GM12874 (cell line): ENCODE data around the gene USP17L24.
"Not testable (repeated sequence)": the region's sequence is repeated elsewhere in the genome, so short reads cannot be mapped to it uniquely, and the experiment has no call there.

ENCODE experiments used
- CTCF ChIP-seq: IDR thresholded peaks from 2 replicates; pipeline ENCODE4 v1.5.1; 2011; ENCODE audit warnings: low read depth, mild to moderate bottlenecking, control low read depth, low read length, moderate library complexity; ENCODE audit not compliant: insufficient read depth

USP17L24 gene

GRCh38 chr4:9362829-9363228 is 37.9 kb downstream of the USP17L24 start, which contains the start of gene USP17L30:
Gene USP17L30 (plus strand): TSS chr4:9363129. CDS start chr4:9363129, 0 bp downstream.
- TF ChIP-seq CTCF, result not testable (repeated sequence)
